Hematopoietic multipotent progenitor cell treated with erythropoietin and hydrocortisone succinate and interleukin-3 and kit ligand, for 8 days (in vitro differentiated cells): Measurements from ENCODE around the gene TRAPPC4.
"Not testable (repeated sequence)": the region's sequence is repeated elsewhere in the genome, so short reads cannot be mapped to it uniquely, and the experiment has no call there.

Experiments used
- DNase-seq: peaks from one replicate; pipeline ENCODE4 v3.0.0-alpha.2; 2015

The TRAPPC4 gene

DNA sequence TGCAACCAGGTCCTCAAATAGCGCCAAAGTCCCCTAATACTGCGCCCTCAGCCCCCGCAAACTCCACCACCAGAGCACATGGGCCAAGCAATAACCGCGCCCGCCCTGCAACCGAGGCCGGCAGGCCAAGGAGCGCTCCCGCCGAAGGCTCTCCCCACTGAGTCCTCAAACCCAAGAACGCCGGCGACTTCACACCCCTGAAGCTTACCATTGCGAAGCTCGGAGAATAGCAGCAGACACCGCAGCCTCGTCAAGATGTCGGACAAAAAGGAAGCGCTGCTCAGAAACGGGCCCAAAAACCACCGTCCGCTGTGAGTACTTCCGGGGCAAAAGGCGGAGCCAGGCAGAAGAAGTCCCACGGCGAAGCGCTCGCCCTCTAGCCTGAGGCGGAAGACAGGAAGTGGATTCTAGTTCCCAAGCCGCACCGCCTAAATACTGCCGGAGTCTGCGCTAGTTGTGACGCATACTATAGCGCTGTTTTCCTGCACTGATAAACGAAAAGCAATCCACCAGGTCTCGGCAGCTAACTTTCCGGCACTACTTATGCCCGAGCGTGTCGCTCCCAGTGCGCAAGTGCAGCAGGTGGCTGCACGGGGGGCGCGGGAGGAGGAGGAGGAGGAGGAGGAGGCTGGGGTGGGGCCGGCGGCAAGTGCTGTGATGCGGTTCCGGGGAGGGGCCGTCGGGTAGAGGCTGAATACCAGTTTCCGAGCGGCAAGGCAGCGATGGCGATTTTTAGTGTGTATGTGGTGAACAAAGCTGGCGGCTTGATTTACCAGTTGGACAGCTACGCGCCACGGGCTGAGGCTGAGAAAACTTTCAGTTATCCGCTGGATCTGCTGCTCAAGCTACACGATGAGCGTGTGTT is at the start of gene TRAPPC4, which contains the start of gene RPS25:
TSS of gene TRAPPC4 (plus strand) at position 693 of the 865 bp plus-strand sequence. CDS start at position 723, 30 bp downstream.
TSS of gene RPS25 (minus strand) at position 270 of the 865 bp plus-strand sequence. CDS start at position 211, 59 bp downstream.
- peak; percentile 98 for DNase-seq

DNA sequence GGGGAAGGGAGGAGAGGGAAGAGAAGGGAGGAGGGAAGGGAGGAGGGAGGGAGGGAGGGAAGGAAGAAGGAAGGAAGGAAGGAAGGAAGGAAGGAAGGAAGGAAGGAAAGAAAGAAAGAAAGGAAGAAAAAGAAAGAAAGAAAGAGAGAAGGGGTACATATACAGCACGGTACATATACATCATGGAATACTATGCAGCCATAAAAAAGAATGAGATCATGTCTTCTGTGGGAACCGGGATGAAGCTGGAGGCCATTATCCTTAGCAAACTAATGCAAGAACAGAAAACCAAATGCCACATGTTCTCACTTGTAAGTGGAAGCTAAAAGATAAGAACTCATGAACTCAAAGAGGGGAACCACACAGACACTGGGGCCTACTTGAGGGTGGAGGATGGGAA is 49.1 kb upstream of the TRAPPC4 start:
- DNase-seq = not testable (repeated sequence)

DNA sequence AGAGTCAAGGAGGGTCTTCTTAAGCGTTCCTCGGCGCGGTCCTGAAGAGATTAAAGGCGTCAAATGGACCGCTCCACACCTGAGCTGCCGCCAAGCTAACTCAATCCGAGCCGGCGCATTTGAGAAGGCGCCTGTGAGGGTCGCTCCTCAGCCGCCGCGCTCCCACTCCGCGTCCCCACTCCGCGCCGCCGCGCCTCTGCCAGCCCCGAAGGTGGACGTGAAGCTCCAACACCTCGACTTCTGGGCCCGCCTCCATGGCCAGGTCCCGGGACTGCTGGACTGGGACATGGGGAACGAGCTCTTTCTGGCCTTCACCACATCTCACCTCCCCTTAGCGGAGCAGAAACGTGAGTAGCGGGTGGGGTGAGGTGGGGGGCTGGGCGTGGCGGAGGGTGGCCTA is 46.9 kb upstream of the TRAPPC4 start, which contains the start of gene FOXR1:
TSS of gene FOXR1 (plus strand) at position 116 of the 400 bp plus-strand sequence. CDS start at position 287, 171 bp downstream.
- DNase-seq = no peak

- DNase-seq = no peak
Observed at GRCh38 chr11:118973985-118974384, 44.6 kb upstream of the TRAPPC4 start.

DNA sequence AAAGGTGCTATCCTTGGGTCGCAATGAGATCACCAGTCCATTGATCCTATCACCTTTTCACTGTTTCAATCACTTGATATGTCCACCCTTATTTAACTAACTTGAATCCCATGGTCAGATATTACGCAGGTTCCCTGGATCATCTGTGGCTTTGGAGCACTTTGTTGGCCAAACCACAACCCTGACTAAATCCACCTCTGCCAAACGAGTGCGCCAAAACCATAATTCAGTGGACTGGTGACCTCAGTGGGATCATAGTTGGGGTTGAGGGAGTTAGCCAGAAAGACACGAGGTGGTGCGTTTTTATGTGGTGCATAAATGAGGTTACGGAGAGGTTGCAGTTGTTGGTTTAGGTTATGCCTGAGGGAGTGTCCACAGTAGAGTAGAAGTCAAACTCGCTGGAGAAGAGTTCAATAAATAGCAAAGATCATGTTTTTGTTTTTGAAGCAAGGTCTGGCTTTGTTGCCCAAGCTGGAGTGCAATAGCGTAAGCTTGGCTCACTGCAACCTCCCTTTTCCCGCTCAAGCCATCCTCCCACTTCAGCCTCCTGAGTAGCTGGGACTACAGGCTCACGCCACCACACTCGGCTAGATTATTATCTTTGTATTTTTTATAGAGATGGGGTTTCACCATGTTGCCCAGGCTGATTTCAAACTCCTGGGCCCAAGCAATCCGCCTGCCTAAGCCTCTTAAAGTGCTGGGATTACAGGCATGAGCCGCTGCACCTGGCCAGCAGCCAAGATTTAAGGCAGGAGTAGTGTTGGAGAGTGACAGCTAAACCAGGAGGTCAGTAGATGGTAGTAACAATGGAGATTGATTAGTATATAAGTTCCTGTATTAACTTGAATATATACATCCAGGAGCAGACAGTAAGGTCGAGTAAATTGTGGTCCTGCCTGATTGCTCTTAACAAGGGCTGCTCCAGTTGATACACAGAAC is 42.5 kb upstream of the TRAPPC4 start:
- DNase-seq = no peak

DNA sequence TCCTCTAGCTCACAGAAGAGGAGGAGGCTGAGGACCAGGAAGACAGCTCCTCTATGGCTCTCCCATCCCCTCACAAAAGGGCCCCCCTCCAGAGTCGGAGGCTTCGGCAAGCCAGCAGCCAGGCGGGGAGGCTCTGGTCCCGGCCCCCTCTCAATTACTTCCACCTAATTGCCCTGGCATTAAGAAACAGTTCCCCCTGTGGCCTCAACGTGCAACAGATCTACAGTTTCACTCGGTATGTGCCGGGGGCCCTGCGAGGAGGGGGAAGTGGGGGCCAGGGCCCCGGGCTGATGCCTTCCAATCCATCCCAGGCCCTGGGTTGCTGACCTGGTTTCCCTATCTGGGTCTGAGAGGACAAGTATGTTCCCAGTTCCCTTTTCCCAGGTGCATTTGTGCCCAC is 39.1 kb upstream of the TRAPPC4 start:
- no peak for DNase-seq

DNA sequence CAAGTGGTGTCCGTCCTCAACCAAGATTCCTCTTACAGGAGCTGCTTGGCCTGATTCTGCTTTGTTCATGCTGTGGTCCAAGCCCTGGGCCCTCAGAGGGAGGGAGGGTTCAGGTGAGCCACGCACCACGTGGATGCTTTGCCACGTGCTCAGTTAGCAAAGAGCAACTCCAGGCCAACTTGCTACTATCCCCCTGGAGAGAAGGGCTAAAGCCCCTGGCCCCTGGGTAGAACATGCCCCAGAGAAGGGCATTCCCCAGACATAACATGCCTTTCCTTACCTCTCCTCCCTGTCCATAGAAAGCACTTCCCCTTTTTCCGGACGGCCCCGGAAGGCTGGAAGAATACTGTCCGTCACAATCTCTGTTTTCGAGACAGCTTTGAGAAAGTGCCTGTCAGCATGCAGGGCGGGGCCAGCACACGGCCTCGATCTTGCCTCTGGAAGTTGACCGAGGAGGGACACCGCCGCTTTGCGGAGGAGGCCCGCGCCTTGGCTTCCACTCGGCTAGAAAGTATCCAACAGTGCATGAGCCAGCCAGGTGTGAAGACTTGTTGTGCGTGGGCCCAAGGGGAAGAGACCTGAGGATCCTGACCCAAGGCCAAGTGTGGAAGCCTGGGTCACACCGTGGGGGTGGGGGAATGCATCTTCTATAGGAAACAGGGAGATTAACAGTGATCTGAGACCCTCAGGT is 38.2 kb upstream of the TRAPPC4 start:
- peak; percentile 30 for DNase-seq

DNA sequence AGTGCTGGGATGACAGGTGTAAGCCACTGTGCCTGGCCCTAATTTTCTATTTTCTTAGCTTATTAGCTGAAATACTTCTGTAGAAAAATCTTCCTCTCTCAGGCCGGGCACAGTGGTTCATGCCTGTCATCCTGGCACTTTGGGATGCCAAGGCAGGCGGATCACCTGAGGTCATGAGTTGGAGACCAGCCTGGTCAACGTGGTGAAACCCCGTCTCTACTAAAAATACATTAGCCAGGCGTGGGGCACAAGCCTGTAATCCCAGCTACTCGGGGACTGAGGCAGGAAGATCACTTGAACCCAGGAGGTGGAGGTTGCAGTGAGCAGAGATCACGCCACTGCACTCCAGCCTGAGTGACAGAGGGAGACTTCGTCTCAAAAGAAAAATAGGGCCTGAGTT is 34.2 kb upstream of the TRAPPC4 start:
- DNase-seq = not testable (repeated sequence)

GRCh38 chr11:118984825-118985224 is 33.7 kb upstream of the TRAPPC4 start:
- DNase-seq = no peak

DNA sequence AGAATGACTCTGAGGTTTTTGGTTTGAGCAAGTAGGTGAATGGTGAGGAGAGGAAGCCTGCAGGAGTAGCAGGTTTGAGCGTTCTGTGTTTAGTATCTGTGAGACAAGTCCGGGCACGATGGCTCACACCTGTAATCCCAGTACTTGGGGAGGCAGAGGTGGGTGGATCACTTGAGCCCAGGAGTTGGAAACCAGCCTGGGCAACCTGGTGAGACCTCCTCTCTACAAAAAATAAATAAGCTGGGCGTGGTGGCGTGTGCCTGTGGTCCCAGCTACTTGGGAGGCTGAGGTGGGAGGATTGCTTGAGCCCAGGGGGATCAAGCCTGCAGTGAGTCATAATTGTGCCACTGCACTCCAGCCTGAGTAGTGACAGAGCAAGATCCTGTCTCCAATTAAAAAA is 30.3 kb upstream of the TRAPPC4 start:
- no peak for DNase-seq

DNA sequence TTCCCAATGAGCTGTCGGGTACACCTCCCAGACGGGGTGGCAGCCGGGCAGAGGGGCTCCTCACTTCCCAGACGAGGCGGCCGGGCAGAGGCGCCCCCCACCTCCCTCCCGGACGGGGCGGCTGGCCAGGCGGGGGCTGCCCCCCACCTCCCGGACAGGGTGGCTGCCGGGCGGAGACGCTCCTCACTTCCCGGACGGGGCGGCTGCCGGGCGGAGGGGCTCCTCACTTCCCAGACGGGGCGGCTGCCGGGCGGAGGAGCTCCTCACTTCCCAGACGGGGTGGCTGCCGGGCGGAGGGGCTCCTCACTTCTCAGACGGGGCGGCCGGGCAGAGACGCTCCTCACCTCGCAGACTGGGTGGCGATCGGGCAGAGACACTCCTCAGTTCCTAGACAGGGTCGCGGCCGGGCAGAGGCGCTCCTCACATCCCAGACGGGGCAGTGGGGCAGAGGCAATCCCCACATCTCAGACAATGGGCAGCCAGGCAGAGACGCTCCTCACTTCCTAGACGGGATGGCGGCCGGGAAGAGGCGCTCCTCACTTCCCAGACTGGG is 27.0 kb upstream of the TRAPPC4 start:
- DNase-seq = not testable (repeated sequence)

DNA sequence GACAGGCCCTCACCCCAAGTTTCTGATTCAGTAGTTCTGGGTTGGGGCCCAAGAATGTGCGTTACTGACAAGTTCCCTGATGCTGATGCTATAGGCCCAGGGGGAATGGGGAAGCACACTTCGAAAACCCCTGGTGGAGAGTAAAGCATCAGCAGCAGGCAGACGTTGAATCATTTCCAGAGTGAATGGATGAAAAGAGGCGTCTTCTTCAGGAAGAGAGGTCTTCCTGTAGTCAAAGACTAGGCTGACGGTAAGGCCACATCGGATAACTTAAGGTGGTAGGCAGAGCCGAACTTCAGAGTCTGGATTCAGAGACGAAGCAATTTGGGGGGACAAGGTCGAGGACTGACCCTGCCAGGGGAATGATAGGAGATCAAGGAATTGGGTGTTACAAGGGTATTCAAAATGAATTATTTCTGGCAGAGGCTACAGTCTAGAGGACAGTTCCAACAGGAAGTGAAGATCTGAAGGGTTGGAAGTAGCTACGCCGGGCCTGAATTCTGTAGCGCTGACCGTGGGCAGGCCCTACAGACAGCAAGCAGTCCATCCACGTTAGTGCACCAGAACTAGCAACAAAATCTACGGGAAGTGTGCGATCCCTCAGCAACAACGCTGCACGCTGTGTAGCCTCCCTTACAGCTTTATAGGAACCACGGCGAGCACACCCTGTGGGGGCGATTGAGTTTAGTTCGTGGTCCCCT is 21.5 kb upstream of the TRAPPC4 start:
- peak; percentile 70 for DNase-seq

GRCh38 chr11:118997627-118998387 is 20.8 kb upstream of the TRAPPC4 start, which contains the start of gene CENATAC:
CENATAC (plus strand) TSS chr11:118998138; CDS start chr11:118998198, 60 bp downstream.
- DNase-seq = peak; percentile 95

DNA sequence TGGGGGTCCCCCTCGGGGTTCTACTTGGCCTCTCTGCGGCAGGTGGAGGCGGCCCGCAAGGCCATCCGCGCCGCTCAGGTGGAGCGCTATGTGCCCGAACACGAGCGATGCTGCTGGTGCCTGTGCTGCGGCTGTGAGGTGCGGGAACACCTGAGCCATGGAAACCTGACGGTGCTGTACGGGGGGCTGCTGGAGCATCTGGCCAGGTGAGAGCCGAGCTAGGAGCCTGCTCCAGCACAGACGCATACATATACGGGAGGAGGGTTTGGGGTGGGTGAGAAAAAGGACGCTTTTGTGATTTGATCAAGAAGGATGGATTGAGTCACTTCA is 20.2 kb upstream of the TRAPPC4 start:
- no peak for DNase-seq

- DNase-seq = no peak
Observed at GRCh38 chr11:118998822-118999221, 19.7 kb upstream of the TRAPPC4 start.

- DNase-seq = no peak
Observed at GRCh38 chr11:119000906-119001305, 17.7 kb upstream of the TRAPPC4 start.

DNA sequence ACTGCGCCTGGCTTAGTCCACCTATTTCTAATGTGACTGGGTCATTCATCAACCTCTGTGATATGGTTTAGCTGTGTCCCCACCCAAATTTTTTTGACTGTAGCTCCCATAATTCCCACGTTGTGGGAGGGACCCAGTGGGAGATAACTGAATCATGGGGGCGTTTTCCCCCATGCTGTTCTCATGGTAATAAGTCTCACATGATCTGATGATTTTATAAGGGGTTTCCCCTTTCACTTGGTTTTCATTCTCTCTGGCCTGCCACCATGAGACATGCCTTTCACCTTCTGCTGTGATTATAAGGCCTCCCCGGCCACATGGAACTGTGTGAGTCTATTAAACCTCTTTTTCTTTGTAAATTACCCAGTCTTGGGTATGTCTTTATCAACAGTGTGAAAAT is 11.9 kb upstream of the TRAPPC4 start:
- peak; percentile 52 for DNase-seq

DNA sequence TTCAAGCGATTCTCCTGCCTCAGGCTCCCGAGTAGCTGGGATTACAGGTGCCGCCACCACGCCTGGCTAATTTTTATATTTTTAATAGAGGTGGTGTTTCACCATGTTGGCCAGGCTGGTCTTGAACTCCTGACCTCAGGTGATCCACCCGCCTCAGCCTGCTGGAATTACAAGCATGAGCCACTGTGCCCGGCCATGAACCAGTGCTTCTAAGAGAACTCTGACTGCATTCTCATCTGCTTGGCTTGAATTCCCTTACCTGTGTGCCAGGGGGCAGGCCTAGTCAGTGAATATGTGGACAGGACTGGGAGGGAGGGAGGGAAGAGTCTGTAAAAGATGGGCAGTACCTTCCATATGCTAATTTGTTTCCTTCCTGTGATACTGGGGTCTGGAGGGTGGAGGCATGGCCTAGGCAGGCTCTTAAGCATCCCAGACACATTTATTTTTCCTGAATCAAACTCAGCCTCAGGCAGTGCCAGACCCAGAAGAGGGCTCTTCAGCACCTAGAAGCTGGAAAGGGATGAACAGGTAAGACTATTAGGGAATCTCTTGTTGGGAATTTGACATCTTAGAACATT is 7.0 kb upstream of the TRAPPC4 start:
- DNase-seq = no peak

DNA sequence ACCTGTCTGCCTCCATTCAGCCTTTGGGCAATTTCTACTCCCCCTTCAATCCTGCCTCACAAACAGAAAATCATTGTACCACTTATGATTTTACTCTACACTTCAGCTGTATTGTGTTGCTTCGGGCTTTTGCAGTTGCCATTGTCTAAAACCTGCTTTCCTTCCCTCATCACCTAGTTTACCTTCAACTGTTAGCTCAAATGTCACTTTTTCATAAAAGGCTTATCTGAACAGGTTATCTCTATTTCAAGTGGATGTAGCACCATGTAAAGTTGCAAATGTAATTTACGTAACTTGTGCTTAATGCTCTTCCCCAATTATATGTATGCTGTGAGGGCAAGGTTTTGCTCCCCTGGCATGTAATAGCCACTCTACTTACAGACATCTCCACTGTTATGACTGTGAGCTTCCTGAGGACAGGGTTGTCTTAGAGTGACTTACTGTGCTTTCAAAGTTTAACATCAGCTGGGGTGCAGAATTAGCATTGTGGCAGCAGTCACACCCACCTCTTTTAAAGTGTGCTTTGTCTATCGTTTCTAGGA is 5.9 kb upstream of the TRAPPC4 start:
- no peak for DNase-seq

DNA sequence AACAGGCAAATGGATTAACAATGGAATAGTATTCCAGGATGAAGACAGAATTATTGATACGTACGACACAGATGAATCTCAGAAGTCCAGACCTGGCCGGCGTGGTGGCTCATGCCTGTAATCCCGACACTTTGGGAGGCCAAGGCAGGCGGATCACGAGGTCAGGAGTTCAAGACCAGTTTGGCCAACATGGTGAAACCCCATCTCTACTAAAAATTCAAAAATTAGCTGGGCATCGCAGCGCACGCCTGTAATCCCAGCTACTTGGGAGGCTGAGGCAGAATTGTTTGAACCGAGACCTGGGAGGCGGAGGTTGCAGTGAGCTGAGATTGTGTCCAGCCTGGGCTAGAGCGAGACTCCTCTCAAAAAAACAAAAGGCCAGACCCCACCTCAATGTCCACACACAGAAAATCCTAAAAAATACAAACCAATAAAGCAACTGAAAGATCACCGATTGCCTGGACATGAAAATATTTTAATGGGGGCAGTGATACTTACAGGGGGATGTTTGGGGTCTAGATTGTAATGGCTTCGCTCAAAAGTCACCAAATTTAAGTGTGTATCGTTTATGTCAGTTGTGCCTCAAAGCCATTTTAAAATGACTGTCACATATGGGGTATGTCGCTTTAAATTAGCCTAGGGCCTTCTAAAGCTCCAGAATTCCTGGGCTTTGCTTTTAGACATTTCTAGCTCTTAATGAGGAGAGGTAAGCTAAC is 4.2 kb upstream of the TRAPPC4 start:
- no peak for DNase-seq
